GM21515 (cell line): Measurements from ENCODE around the gene EEFSEC.

Source experiments
- ATAC-seq: cut with Tn5 transposase; IDR thresholded peaks from one replicate; pipeline ENCODE4 v1.9.1; 2021; ENCODE audit not compliant: unreplicated experiment

Gene EEFSEC

GRCh38 chr3:128215800-128216495 lies 62.7 kb downstream of the EEFSEC start:
- ATAC-seq = no peak

GRCh38 chr3:128217702-128218547 lies 64.6 kb downstream of the EEFSEC start:
- ATAC-seq = no peak

GRCh38 chr3:128218548-128219257 lies 65.4 kb downstream of the EEFSEC start:
- no peak for ATAC-seq

- no peak for ATAC-seq
Observed at GRCh38 chr3:128221328-128221727, 68.0 kb downstream of the EEFSEC start.

- ATAC-seq = no peak
Observed at GRCh38 chr3:128222796-128223385, 69.6 kb downstream of the EEFSEC start.

- ATAC-seq = no peak
Observed at GRCh38 chr3:128226186-128226725, 73.0 kb downstream of the EEFSEC start.

GRCh38 chr3:128226795-128227395 lies 73.6 kb downstream of the EEFSEC start:
- no peak for ATAC-seq

GRCh38 chr3:128227507-128227906 lies 74.2 kb downstream of the EEFSEC start:
- ATAC-seq = no peak

GRCh38 chr3:128228366-128228910 lies 75.2 kb downstream of the EEFSEC start:
- no peak for ATAC-seq

GRCh38 chr3:128229106-128229857 lies 76.0 kb downstream of the EEFSEC start:
- ATAC-seq = no peak

- ATAC-seq = no peak
Observed at GRCh38 chr3:128231606-128232005, 78.3 kb downstream of the EEFSEC start.

- no peak for ATAC-seq
Observed at GRCh38 chr3:128232376-128233178, 79.3 kb downstream of the EEFSEC start.

- ATAC-seq = no peak
Observed at GRCh38 chr3:128235207-128235926, 82.1 kb downstream of the EEFSEC start.

- ATAC-seq = no peak
Observed at GRCh38 chr3:128236657-128237056, 83.4 kb downstream of the EEFSEC start.

GRCh38 chr3:128237348-128238183 lies 84.3 kb downstream of the EEFSEC start:
- ATAC-seq = no peak

GRCh38 chr3:128238184-128238489 lies 84.9 kb downstream of the EEFSEC start:
- ATAC-seq = no peak

- no peak for ATAC-seq
Observed at GRCh38 chr3:128239304-128239703, 86.0 kb downstream of the EEFSEC start.
